HepG2 (cell line): Measurements from ENCODE around the gene HSD17B8. TPM values are rescaled to one million over a fixed set of nuclear protein-coding genes. Genes with fewer than 3 reads are reported as not detected.

Experiments
- ASH2L ChIP-seq: fragments of 300-600, 200-600 bp; sonication (generic); IDR thresholded peaks from 2 replicates; pipeline ENCODE4 v1.7.0; 2017; ENCODE audit warnings: low read depth, mild to moderate bottlenecking, moderate library complexity, mixed read lengths, low read length; ENCODE audit not compliant: insufficient read length
- ELF3 ChIP-seq: IDR thresholded peaks from 2 replicates; pipeline ENCODE4 v1.6.1; 2016; ENCODE audit warnings: missing genetic modification reagents, missing compliant biosample characterization
- JARID2 ChIP-seq: sonication (generic); formaldehyde crosslinking; IDR thresholded peaks from 2 replicates; pipeline ENCODE4 v1.8.1; 2023; ENCODE audit warnings: missing genetic modification reagents, inconsistent platforms; ENCODE audit not compliant: insufficient replicate concordance
- KAT7 ChIP-seq: IDR thresholded peaks from 2 replicates; pipeline ENCODE4 v1.6.1; 2018; ENCODE audit warnings: borderline replicate concordance, missing compliant biosample characterization
- MAF1 ChIP-seq: sonication (generic); formaldehyde crosslinking; IDR thresholded peaks from 2 replicates; pipeline ENCODE4 v1.5.0; 2020; ENCODE audit warnings: missing genetic modification reagents, borderline replicate concordance
- MEF2D ChIP-seq: sonication (generic); formaldehyde crosslinking; IDR thresholded peaks from 2 replicates; pipeline ENCODE4 v1.5.1; 2020; ENCODE audit warnings: mild to moderate bottlenecking, missing genetic modification reagents
- NFKBIZ ChIP-seq: IDR thresholded peaks from 2 replicates; pipeline ENCODE4 v1.6.1; 2018; ENCODE audit warnings: missing genetic modification reagents, missing compliant biosample characterization
- NR2F6 ChIP-seq, 2 experiments: IDR thresholded peaks; 2 replicates each; pipeline ENCODE4 v1.6.1; 2016; ENCODE audit warnings: antibody characterized with exemption in 1 of 2, mild to moderate bottlenecking in 1 of 2
- RBM39 ChIP-seq: fragments of 200-400 bp; formaldehyde crosslinking; IDR thresholded peaks from one replicate; pipeline ENCODE4 v1.6.1; 2018; ENCODE audit warnings: antibody characterized with exemption, mild to moderate bottlenecking, low read depth, low read length; ENCODE audit not compliant: poor library complexity, severe bottlenecking
- SCMH1 ChIP-seq: sonication (generic); formaldehyde crosslinking; IDR thresholded peaks from 2 replicates; pipeline ENCODE4 v1.9.0; 2021; ENCODE audit warnings: missing genetic modification reagents, mild to moderate bottlenecking, borderline replicate concordance
- SNAPC2 ChIP-seq: sonication (generic); formaldehyde crosslinking; IDR thresholded peaks from 2 replicates; pipeline ENCODE4 v1.8.1; 2022; ENCODE audit warnings: mild to moderate bottlenecking, missing genetic modification reagents
- SOX5 ChIP-seq: IDR thresholded peaks from 2 replicates; pipeline ENCODE4 v1.6.1; 2016; ENCODE audit warnings: borderline replicate concordance
- SP4 ChIP-seq: sonication (generic); formaldehyde crosslinking; IDR thresholded peaks from 2 replicates; pipeline ENCODE4 v1.8.1; 2023; ENCODE audit warnings: mild to moderate bottlenecking, missing genetic modification reagents
- SP5 ChIP-seq: IDR thresholded peaks from 2 replicates; pipeline ENCODE4 v1.6.1; 2016; ENCODE audit warnings: low read depth, borderline replicate concordance
- TOE1 ChIP-seq: sonication (generic); formaldehyde crosslinking; IDR thresholded peaks from 2 replicates; pipeline ENCODE4 v1.4.0; 2020; ENCODE audit warnings: mild to moderate bottlenecking, missing genetic modification reagents
- ZBTB42 ChIP-seq: sonication (generic); formaldehyde crosslinking; IDR thresholded peaks from 2 replicates; pipeline ENCODE4 v1.5.0; 2020; ENCODE audit warnings: mild to moderate bottlenecking, missing genetic modification reagents
- ZNF441 ChIP-seq: sonication (generic); formaldehyde crosslinking; IDR thresholded peaks from 2 replicates; pipeline ENCODE4 v1.7.0; 2021; ENCODE audit warnings: missing genetic modification reagents, borderline replicate concordance
- ZNF510 ChIP-seq: sonication (generic); formaldehyde crosslinking; IDR thresholded peaks from 2 replicates; pipeline ENCODE4 v1.4.0; 2020; ENCODE audit warnings: low read depth, mild to moderate bottlenecking, missing genetic modification reagents
- ZNF777 ChIP-seq: sonication (generic); formaldehyde crosslinking; IDR thresholded peaks from 2 replicates; pipeline ENCODE4 v1.4.0; 2020; ENCODE audit warnings: missing genetic modification reagents
- ZNF850 ChIP-seq: sonication (generic); formaldehyde crosslinking; conservative IDR thresholded peaks from 2 replicates; pipeline ENCODE4 v1.9.0; 2021; ENCODE audit warnings: mild to moderate bottlenecking, missing genetic modification reagents
- polyA plus RNA-seq, 8 experiments: library from polyadenylated mRNA; depleted of rRNA in 3 of 8; stranded (reverse) in 7 of 8; unstranded in 1 of 8; fragments of >200 nt; fragmentation: Illumina TruSeq in 4 of 8; extraction: Trizol in 4 of 8; gene quantifications; 2 replicates each; pipeline versions ENCODE4 v1.2.1 to v1.2.3, GENCODE V29; 2011 to 2016; ENCODE audit warnings: low read depth in 4 of 8, missing spikeins in 1 of 8, mixed read lengths in 1 of 8; ENCODE audit not compliant: insufficient read depth in 1 of 8
- total RNA-seq, 5 experiments: library from RNA; depleted of rRNA; stranded (reverse); fragments of >200 nt; fragmentation: Illumina TruSeq; extraction: Trizol; gene quantifications; 2 replicates each; pipeline ENCODE4 v1.2.3, GENCODE V29; 2016; ENCODE audit warnings: low read depth in 1 of 5
- TF ChIP-seq, protein P1 (sequence below): sonication (generic); formaldehyde crosslinking; IDR thresholded peaks from 2 replicates; pipeline ENCODE4 v1.4.0; 2020; ENCODE audit warnings: missing genetic modification reagents
- TF ChIP-seq, protein P2 (sequence below): sonication (generic); formaldehyde crosslinking; IDR thresholded peaks from 2 replicates; pipeline ENCODE4 v1.4.0; 2020; ENCODE audit warnings: missing genetic modification reagents; ENCODE audit errors: not compliant biosample characterization
- TF ChIP-seq, protein P3 (sequence below): sonication (generic); formaldehyde crosslinking; IDR thresholded peaks from 2 replicates; pipeline ENCODE4 v1.9.0; 2021; ENCODE audit warnings: missing genetic modification reagents, borderline replicate concordance
- TF ChIP-seq, protein P4 (sequence below): sonication (generic); formaldehyde crosslinking; IDR thresholded peaks from 2 replicates; pipeline ENCODE4 v1.5.0; 2020; ENCODE audit warnings: mild to moderate bottlenecking, low read depth, missing genetic modification reagents, borderline replicate concordance
- TF ChIP-seq, protein P5 (sequence below): sonication (generic); formaldehyde crosslinking; IDR thresholded peaks from 2 replicates; pipeline ENCODE4 v1.8.1; 2023; ENCODE audit warnings: mild to moderate bottlenecking, moderate library complexity, missing genetic modification reagents

HSD17B8 gene
- total and polyA plus RNA-seq, 2 of the 13 experiments (the other 11 are each of a cell fraction or from before 2014, with no cell fraction given): 12.6 to 20.1 TPM

DNA sequence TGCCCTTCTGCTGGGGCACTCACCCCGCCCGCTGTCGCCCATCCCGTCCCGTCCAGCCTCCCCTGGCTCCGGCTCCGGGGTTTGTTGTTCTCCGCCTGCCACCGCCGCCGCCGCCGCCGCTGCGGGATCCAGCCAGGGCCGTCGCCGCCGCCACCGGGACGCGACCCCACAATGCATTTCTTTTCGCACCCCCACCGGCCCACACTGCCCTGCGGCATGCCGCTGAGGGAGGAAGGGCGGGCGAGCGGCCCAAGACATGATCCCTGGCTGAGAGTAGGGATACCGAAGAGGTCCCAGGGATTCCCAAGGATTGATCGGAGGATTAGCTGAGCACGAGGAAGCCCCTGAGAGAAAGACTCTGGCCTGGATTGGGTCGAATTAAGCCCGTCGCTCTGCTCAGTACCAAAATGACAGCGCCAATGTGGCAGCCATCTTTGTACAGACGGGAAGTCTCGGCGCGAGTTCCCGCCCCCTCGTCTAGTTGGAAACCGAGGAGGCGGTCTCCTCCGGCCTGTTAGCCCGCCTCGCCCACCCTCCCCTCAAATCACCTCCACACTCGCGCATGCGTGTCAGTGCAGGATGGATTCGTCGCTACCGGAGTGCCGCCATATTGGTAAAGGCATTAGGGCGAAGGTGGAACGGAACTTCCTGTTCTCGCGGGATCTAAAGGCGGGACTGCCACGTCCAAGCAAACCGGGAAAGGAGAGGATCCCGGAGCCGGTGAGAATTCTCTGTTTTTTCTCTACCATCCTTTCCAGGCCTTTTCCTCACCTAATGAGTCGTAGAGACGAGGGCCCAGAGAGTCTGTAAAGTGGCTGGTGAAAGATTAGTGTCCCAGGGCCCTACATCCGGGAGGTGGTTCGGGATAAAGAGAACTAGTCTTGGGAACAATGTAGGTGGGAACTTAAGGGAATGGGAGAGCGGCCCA is 4.0 kb upstream of the HSD17B8 start, which contains the start of the genes RXRB and SLC39A7 (continued):
- TF ChIP-seq MAF1 (no peak; the same call in 1 of the 2 replicates), ZNF510 (CRISPR knock-in tag) (peak; percentile 76; the same call in 1 of the 2 replicates), ELF3 (CRISPR knock-in tag) (peak; percentile 51; the same call in 1 of the 2 replicates), KAT7 (peak; percentile 70), RBM39 (peak; percentile 99), SCMH1 (CRISPR knock-in tag) (no peak), JARID2 (peak; percentile 20), ZNF777 (CRISPR knock-in tag) (peak; percentile 82; the same call in 1 of the 2 replicates), MEF2D (CRISPR knock-in tag) (peak; percentile 25; the same call in 1 of the 2 replicates), SNAPC2 (CRISPR knock-in tag) (peak; percentile 73; the same call in 1 of the 2 replicates), ZNF850 (CRISPR knock-in tag) (0 out of 2 replicates have a peak, but pooled peaks have one; percentile 30), NFKBIZ (CRISPR knock-in tag) (peak; percentile 79; the same call in 1 of the 2 replicates), NR2F6 (IDR thresholded peaks at IDR 0.05) (no peak; the same call in 1 of the 2 replicates), NR2F6 (CRISPR knock-in tag; IDR thresholded peaks at IDR 0.05) (0 out of 2 replicates have a peak, but pooled peaks have one; percentile 5), ZNF441 (CRISPR knock-in tag) (peak; percentile 37), SOX5 (CRISPR knock-in tag) (peak; percentile 29; the same call in 1 of the 2 replicates), SP5 (CRISPR knock-in tag) (peak; percentile 64; the same call in 1 of the 2 replicates), SP4 (peak; percentile 80), ZBTB42 (CRISPR knock-in tag) (peak; percentile 88; the same call in 1 of the 2 replicates), ASH2L (peak; percentile 97), TOE1 (CRISPR knock-in tag) (no peak; the same call in 1 of the 2 replicates)
- TF ChIP-seq, protein P1, sequence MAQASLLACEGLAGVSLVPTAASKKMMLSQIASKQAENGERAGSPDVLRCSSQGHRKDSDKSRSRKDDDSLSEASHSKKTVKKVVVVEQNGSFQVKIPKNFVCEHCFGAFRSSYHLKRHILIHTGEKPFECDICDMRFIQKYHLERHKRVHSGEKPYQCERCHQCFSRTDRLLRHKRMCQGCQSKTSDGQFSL (CRISPR knock-in tag): peak; percentile 100
- TF ChIP-seq, protein P2, sequence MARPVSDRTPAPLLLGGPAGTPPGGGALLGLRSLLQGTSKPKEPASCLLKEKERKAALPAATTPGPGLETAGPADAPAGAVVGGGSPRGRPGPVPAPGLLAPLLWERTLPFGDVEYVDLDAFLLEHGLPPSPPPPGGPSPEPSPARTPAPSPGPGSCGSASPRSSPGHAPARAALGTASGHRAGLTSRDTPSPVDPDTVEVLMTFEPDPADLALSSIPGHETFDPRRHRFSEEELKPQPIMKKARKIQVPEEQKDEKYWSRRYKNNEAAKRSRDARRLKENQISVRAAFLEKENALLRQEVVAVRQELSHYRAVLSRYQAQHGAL (CRISPR knock-in tag): peak; percentile 51
- TF ChIP-seq, protein P3, sequence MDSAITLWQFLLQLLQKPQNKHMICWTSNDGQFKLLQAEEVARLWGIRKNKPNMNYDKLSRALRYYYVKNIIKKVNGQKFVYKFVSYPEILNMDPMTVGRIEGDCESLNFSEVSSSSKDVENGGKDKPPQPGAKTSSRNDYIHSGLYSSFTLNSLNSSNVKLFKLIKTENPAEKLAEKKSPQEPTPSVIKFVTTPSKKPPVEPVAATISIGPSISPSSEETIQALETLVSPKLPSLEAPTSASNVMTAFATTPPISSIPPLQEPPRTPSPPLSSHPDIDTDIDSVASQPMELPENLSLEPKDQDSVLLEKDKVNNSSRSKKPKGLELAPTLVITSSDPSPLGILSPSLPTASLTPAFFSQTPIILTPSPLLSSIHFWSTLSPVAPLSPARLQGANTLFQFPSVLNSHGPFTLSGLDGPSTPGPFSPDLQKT (CRISPR knock-in tag): 0 out of 2 replicates have a peak, but pooled peaks have one; percentile 3
- TF ChIP-seq, protein P4, sequence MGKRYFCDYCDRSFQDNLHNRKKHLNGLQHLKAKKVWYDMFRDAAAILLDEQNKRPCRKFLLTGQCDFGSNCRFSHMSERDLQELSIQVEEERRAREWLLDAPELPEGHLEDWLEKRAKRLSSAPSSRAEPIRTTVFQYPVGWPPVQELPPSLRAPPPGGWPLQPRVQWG (CRISPR knock-in tag): no peak
- TF ChIP-seq, protein P5, sequence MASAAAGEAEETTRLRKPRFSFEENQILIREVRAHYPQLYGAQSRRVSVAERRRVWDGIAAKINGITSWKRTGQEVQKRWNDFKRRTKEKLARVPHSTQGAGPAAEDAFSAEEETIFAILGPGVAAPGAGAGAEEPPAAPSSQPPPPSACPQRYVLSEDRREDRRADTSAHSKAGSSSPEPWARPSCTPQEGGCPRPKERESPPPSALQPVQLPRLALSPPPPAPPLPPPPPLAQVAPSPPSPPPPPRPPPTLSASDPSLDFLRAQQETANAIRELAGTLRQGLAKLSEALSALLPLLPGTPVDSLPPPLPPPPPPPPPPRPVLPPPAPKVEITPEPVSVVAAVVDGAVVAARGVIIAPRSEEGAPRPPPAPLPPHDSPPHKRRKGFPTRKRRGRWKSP (CRISPR knock-in tag): peak; percentile 14
